GM10847 (cell line): ENCODE measurements around the gene TMEM233.

Experiments used
- POLR2A ChIP-seq: IDR thresholded peaks from 2 replicates; pipeline ENCODE4 v1.6.1; 2011; ENCODE audit not compliant: insufficient read length; ENCODE audit errors: extremely low read depth

TMEM233 gene

DNA sequence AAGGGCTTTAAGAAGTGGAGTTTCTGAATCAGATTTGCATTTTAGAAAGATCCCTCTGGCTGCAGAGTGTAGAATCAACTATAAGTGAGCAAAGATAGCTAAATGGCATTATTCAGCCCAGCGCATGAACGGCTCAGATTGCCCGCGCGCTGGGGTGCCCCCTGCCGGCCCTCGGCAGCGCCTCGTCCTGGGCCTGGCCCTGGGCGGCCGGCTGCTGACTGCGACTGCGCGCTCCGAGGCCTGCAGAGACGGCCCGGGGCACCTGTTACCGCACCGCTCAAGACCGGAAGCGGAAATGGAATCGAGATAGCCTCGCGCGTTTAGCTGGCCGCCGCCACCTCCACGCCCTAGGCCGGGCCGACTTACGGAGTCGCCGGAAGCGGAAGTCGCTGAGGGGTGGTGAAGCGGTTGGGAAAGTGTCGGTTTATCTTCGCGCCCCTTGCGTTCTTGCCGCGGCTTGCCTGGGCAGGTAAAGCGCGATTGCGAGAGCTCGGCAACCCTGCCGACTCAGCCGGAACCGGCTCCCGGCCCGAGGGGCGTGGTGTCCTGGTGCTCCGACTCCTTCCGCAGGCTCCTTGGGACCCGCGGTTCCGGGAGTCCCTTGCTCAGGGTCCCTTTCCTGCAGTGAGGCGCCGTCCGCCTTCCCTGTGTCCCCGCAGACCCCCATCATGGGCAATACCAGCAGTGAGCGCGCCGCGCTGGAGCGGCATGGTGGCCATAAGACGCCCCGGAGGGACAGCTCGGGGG is 74.2 kb downstream of the TMEM233 start, which contains the start of gene PRKAB1:
Gene PRKAB1, plus strand, starts transcription at position 557 of the 747 bp plus-strand sequence. Its CDS starts 112 bp downstream, at position 669.
- peak; percentile 86 for TF ChIP-seq POLR2A

DNA sequence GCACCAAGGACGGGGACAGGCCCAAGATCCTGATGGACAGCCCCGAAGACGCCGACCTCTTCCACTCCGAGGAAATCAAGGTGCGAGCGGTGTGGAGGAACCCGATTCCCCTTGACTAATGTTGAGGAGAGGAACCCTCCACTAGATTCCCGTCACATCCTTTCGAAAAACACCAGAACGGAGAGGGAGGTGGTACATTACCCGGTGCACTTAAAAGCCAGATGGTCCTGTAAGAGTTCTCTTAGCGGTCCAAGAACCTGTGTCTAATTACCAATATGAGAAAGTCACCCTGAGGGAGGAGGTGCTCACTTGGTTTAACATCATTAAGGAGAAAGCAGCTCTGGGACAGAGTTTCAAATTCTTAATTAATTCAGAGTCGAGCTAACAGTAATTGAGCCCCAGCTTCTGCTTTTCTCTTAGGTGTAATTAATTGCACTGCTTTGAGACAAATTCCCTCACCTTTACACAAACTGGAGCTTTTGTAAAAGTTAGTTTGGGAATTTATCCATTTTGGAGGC is 74.8 kb downstream of the TMEM233 start:
- no peak for TF ChIP-seq POLR2A

DNA sequence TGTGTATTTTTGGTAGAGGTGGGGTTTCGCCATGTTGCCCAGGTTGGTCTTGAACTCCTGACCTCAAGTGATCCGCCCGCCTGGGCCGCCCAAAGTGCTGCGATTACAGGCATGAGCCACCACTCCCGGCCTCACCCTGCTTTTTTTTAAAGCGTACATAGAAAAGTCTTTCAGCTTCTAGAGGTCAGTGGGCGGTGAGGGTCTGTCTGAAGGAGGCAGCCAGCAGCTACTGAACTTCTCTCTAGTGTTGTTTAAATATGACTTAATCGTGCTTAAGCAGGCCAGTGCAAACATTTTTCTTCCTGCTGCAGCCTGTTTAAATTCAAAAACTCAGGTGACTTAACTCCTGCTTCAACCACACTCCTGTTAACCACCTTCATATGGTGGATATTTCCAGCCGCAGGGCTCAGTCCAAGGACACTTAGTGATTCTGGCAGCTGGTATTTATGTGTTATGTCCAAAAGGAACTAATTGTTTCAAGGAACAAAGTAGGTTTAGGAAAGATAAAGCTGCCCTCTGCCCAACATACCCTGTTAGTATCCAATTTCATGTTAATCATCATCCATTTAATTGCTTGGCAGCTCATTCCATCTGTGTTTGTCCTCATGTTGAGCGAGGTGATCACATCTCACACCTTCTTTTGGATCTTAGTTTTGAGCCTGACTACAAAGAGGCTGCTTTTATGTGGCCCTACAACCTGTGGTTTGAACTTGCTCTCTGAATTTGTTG is 76.3 kb downstream of the TMEM233 start:
- TF ChIP-seq POLR2A, result no peak

DNA sequence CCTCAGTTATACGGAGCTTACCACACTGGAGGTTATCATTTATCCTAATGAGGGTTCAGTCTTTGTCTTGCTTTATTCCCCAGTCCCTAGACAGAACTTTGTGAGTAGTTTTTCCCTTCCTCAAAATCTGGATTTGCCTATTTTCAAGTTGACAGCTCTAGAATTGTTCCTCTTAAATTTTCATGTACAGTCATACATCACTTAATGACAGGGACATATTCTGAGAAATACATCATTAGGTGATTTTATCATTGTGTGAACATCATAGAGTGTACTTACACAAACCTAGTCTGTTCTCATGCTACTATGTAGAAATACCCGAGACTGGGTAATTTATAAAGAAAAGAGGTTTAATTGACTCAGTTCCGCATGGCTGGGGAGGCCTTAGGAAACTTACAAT is 77.5 kb downstream of the TMEM233 start:
- no peak for TF ChIP-seq POLR2A

DNA sequence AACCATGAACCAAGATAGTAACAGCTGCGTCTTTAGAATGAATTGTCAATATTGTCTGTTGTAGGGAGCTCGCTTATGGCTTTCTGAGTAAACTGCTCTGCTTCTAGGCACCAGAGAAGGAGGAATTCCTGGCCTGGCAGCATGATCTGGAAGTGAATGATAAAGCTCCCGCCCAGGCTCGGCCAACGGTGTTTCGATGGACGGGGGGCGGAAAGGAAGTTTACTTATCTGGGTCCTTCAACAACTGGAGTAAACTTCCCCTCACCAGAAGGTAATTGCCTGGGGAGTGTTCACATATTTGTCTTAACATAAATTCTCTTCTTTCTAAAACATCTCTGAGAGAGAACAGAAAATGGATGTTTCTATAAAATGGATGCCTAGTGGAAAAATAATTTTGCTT is 78.6 kb downstream of the TMEM233 start:
- no peak for TF ChIP-seq POLR2A

DNA sequence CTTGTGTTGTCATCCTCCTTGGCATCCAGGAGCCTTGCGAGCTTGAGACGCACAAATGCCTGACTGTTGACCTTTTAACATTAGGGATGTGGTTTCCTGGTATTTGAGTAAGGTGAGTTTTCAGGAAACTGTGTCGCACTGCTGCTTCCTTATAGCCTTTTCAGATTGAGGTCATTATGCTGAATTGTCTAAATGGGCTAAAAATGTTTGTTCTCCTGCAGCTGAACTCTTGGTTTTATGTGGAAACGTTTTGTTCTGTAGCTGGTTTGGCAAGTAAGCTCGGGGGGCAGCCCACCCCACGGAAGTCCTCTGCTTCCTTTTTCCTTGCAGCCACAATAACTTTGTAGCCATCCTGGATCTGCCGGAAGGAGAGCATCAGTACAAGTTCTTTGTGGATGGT is 80.1 kb downstream of the TMEM233 start:
- TF ChIP-seq POLR2A, result no peak

GRCh38 chr12:119674560-119674959 is 81.0 kb downstream of the TMEM233 start:
- no peak for TF ChIP-seq POLR2A

- TF ChIP-seq POLR2A, result no peak
Measured at GRCh38 chr12:119676022-119676421, 82.4 kb downstream of the TMEM233 start.

- no peak for TF ChIP-seq POLR2A
Measured at GRCh38 chr12:119676573-119676972, 83.0 kb downstream of the TMEM233 start.

- TF ChIP-seq POLR2A, result no peak
Measured at GRCh38 chr12:119678459-119678858, 84.9 kb downstream of the TMEM233 start.

- no peak for TF ChIP-seq POLR2A
Measured at GRCh38 chr12:119679081-119679480, 85.5 kb downstream of the TMEM233 start.

DNA sequence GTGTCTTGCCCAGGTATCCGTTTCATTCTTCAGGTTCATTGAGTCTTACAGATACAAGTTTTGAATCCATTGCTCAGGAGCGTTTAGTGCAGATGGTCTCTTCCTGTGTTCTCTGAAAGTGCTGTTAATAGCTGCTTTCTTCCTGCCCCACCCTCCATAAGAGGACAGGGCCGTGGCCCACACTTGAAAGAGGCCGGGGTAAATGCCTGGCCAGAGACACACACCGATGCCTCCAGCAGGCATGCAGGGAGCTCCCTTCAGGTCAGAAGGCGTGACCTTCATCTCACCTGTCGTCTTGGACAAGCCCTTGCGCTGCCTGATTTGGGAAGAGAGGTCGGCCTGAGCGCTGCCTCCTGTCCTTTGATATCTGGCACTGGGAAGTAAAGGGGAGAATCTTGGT is 85.9 kb downstream of the TMEM233 start:
- TF ChIP-seq POLR2A, result no peak

GRCh38 chr12:119681111-119681510 is 87.5 kb downstream of the TMEM233 start:
- TF ChIP-seq POLR2A, result no peak

DNA sequence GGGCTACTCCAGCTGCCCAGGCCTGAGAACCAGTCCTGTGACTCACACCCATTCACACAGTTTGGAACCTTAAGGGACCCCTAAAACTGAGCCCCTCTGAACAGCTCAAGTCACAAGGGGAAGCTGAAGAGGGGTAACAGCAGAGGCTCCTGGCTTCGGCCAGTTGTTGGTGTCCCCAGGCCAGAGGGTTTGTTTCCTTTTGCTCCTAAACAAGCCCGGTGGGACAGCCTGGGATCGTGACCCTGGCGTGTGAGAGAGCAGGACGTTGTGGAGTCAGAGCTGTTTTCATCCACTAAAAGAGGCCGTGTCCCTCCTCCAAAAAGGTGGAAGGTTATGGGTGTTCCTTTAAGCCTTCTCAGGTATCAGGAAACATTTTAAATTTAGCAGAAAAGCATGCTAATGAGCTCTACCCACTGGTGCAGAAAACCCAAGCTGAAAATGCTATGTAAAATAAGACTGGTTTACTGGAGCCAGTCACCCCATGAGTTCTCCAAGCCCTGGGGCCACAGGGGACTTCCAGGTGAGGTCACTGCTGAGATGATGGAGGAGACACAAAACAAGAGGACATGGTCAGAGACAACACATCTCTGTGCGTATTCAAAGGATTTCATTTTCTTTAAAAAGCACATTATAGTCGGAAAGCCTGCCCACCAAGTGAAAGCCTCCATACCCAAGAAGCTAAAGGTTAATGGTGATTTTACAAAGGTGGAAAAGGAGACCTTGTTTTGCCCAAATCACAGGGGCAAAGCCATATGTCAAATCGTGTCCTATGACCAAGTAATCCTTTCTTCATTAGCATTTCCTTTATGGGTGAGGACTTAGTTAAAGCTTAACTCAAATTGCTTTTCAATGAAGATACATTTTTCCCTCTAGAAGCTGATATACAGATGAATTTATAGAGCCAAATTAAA is 88.4 kb downstream of the TMEM233 start:
- TF ChIP-seq POLR2A, result no peak

DNA sequence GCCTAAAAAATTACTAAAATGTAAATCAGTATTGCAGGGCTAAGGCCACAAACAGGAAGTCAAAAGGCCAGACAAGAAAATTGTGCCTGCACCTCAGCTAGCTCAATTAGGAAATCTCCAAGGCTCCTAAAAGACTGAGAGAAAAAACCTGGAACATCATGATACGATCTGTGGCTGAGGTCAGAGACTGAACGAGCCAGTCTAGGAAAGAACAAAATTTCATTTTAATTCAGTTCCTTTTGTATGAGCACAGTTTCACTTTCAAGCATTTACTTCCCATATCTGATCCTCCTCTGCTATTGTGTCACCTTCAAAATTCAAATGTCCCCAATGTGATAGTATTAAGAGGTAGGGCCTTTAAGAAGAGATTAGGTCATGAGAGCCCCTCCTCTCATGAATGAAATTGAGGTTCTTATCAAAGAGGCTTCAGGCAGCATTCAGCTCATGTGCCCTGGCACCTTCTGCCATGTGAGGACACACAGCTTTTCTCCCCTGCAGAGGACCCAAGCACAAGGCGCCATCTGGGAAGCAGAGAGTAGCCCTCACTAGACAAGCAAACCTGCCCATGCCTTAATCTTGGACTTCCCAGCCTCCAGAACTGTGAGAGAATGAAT is 89.2 kb downstream of the TMEM233 start:
- no peak for TF ChIP-seq POLR2A
